ENCODE measurements around the gene KCTD21.

Gene KCTD21

DNA sequence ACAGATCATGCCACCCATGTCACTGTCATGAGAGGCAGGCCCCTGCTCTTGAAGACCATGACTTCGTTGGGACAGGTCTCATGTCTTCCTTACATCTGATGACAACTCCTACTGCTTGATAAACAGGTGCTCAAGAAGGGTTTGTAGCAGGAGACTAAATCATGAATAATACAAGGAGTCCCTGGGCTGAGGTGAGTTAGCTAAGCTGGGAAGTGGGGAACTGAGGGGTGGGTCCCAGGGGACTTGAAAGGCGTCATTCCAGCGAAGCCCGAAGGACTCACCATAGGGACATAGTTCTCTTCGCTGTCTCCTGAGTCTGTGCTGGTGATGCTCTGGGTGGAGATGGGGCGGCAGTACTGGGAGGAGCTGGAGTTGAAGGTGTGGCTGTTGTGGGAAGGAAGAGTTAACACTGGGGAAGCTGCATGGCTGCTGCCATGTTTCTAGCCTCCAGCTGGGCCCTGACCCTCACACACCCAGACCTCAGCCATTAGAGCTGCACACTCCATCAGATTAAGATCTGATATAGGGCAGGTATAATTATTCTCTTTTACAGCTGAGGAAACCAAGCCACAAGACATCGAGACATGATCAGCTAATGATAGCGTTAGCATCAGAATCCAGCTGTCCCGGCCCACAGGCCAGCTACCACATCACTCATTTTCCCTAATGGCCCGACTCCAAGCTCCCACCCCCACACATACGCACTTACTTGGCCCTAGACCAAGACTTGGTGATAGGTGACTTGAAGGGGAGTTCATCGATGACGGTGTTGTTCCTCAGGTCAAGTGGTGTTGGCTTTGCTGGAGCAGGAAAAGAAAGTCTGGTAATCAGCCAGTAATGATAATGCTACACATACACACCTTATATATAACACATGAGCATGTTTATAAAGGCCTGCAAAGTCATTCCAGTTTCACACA is 33.2 kb upstream of the KCTD21 start:
- DNase-seq (ENCODE audit: extremely low spot score): no peak
- no peak for TF ChIP-seq ARNT (IDR thresholded peaks at IDR 0.05)
- no peak for TF ChIP-seq TARDBP (IDR thresholded peaks at IDR 0.05)
- TF ChIP-seq SUZ12 (IDR thresholded peaks at IDR 0.05): no peak
- TF ChIP-seq SP1 (IDR thresholded peaks at IDR 0.05): no peak
- TF ChIP-seq L3MBTL2 (conservative IDR thresholded peaks at IDR 0.05): no peak
- TF ChIP-seq BHLHE40 (IDR thresholded peaks at IDR 0.05; ENCODE audit: borderline replicate concordance): no peak
- TF ChIP-seq NFRKB (IDR thresholded peaks at IDR 0.05): no peak
- no peak for TF ChIP-seq ELF4 (IDR thresholded peaks at IDR 0.05)
- TF ChIP-seq CTBP1 (IDR thresholded peaks at IDR 0.05; ENCODE audit: borderline replicate concordance): no peak
- TF ChIP-seq FOXK2 (IDR thresholded peaks at IDR 0.05): no peak
- TF ChIP-seq ZNF384 (IDR thresholded peaks at IDR 0.05): no peak
- TF ChIP-seq FOXA1 (IDR thresholded peaks at IDR 0.05): no peak
- TF ChIP-seq, protein P1, sequence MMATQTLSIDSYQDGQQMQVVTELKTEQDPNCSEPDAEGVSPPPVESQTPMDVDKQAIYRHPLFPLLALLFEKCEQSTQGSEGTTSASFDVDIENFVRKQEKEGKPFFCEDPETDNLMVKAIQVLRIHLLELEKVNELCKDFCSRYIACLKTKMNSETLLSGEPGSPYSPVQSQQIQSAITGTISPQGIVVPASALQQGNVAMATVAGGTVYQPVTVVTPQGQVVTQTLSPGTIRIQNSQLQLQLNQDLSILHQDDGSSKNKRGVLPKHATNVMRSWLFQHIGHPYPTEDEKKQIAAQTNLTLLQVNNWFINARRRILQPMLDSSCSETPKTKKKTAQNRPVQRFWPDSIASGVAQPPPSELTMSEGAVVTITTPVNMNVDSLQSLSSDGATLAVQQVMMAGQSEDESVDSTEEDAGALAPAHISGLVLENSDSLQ (IDR thresholded peaks at IDR 0.05): no peak
- no peak for TF ChIP-seq FOXM1 (IDR thresholded peaks at IDR 0.05; ENCODE audit: borderline replicate concordance)
- no peak for TF ChIP-seq HDGF (IDR thresholded peaks at IDR 0.05; ENCODE audit: borderline replicate concordance)
- CTCF ChIA-PET: no interaction called here
- POLR2A ChIA-PET: interaction anchor here (0.5 kb wide), 1 partner anchor 74 kb away, joined by 3 read pairs; no protein-coding TSS in a partner anchor

DNA sequence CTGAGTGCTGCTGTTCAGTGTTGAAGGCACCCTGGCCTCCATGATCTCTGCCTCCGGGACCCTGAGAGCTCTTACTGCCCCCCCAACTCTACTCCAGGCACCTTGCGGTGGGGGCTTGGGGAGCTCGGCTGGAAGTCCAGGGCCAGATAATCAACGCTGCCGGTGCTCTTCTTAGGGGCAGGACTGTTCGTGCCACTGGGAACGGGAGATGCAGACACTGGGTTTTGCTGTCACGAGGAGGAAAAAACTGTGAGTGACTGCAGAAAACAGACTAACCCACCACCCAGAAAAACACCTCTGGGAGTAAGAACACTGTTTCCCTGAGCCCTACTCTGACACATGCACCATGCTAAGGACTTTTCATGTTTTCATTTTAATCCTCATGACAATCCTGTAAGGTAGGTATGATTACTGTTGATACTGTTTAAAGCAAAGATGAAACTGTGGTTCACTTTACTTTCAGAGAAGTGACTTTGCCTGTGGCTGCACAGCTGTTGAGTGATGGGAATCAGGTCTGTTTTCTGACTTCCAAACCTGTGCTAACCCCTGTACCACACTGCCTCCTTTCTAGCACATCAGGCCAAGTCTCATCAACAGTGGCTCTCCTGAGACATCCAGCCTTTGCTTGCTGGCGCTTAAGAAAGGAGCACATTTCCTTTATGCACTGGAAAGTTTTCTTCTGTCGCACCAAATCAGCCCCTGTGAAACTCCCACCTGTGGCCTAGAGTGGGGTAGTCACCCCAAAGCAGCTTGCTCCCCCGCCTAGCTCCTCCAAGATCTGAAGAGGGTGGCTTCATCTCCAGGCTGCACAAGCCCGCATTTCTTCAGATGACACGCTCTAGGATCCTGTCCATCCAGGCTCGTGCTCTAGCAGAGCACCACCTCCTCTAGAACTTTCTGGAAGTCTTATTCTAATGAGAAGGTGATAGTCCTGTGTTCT is 32.1 kb upstream of the KCTD21 start:
- TF ChIP-seq ZNF384 (IDR thresholded peaks at IDR 0.05) (no peak), FOXA1 (IDR thresholded peaks at IDR 0.05) (no peak), SP1 (IDR thresholded peaks at IDR 0.05) (no peak), CTBP1 (IDR thresholded peaks at IDR 0.05; ENCODE audit: borderline replicate concordance) (no peak), FOXM1 (IDR thresholded peaks at IDR 0.05; ENCODE audit: borderline replicate concordance) (no peak), BHLHE40 (IDR thresholded peaks at IDR 0.05; ENCODE audit: borderline replicate concordance) (no peak), TARDBP (IDR thresholded peaks at IDR 0.05) (no peak), HDGF (IDR thresholded peaks at IDR 0.05; ENCODE audit: borderline replicate concordance) (no peak), L3MBTL2 (conservative IDR thresholded peaks at IDR 0.05) (no peak), SUZ12 (IDR thresholded peaks at IDR 0.05) (no peak), FOXK2 (IDR thresholded peaks at IDR 0.05) (no peak), NFRKB (IDR thresholded peaks at IDR 0.05) (no peak), ARNT (IDR thresholded peaks at IDR 0.05) (no peak), ELF4 (IDR thresholded peaks at IDR 0.05) (no peak), LEF1 (IDR thresholded peaks at IDR 0.05; ENCODE audit: borderline replicate concordance) (no peak)
- TF ChIP-seq, protein P1 (IDR thresholded peaks at IDR 0.05): no peak
- no peak for DNase-seq (ENCODE audit: extremely low spot score)
- CTCF ChIA-PET: no interaction called here
- POLR2A ChIA-PET: no interaction called here

DNA sequence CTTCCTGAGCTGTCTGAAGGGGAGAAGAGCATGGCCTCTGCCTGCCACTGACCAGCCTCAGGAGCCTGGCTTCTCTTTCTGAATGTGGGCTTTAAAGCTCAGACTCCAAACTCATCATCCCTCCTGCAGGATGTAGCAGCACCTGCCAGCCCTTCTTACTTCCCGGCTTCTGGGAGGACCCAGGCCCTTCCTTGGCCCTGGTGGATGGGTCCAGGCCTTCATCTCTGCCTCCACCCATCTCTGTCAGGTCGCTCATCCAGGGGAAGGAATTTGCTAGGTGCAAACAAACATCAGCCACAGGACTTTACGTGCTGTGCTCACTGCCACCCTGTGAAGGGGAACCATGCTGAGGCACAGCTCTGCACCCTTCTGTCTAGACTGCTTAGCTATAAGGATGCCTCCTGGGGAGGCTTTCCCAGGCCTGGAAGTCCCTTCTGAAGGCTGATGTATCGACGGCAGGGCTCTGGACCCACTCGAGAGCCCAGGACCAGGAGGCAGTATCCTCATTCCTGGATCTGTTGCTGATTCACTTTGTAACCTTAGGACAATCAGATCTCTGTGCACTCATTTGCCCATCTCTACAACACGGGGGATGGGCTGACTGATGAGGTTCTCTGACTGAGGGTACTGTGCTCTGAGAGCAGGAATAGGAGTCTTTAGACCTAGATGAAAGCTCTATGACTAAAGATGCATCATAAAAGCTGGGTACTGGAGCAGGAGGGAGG is 31.2 kb upstream of the KCTD21 start:
- CTCF ChIA-PET: no interaction called here
- DNase-seq (ENCODE audit: extremely low spot score): no peak
- TF ChIP-seq LEF1 (IDR thresholded peaks at IDR 0.05; ENCODE audit: borderline replicate concordance) (no peak), SUZ12 (IDR thresholded peaks at IDR 0.05) (no peak), FOXA1 (IDR thresholded peaks at IDR 0.05) (no peak), ARNT (IDR thresholded peaks at IDR 0.05) (no peak), TARDBP (IDR thresholded peaks at IDR 0.05) (no peak), ELF4 (IDR thresholded peaks at IDR 0.05) (no peak)
- POLR2A ChIA-PET: no interaction called here

DNA sequence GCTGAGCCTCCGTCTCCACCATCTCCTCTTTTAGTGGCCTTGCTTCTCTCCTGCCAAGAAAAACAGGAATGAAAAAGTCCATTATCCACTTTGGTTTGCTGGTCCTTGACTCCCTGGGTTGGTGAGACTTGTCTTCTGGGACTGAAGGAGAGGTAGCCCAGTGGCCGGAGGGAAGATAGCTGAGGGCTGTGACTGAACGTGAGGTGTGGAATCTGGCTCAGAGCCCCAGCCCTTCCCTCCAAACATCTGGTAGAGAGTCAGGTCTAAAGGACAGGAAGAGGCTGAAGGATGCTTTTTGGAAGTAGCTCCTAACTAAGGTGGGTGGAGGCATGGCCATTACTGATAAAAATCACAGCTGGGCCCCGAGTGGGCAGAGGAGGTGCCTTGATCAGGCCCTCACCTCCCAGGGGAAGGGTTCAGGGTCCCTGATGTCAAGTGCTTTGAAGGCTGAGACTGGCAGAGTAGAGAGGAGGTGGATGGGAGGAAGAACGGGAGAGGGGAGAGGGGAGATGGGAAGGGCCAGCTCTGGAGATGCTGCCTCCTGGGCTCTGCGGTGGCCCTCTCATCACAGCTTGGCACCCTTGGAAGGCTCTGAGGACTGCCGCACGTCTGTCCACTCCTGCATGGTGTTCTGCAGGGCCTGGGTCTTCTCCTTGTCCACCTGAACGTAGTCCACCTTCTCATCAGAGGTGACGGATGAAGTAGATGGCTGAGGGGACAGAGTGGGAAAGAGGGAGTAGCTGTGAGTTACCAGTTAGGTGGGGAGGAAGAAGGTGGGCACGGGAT is 30.5 kb upstream of the KCTD21 start:
- DNase-seq (ENCODE audit: extremely low spot score): no peak
- ChIA-PET CTCF (no interaction called here), POLR2A (no interaction called here)
- TF ChIP-seq FOXM1 (IDR thresholded peaks at IDR 0.05; ENCODE audit: borderline replicate concordance) (no peak), TARDBP (IDR thresholded peaks at IDR 0.05) (no peak)
- TF ChIP-seq, protein P1 (IDR thresholded peaks at IDR 0.05): no peak

Data from HEK293T (cell line).